DOHH2 (cell line): ENCODE measurements around the gene PIERCE2.

ENCODE experiments used
- H3F3A ChIP-seq: fragments of 200-600 bp; sonication (generic), shearing (Covaris generic); 2 replicates; pipeline ENCODE4 v1.6.0; 2016; ENCODE audit warnings: antibody characterized with exemption, mild to moderate bottlenecking; ENCODE audit not compliant: control insufficient read depth, insufficient read depth
- H3K27ac ChIP-seq: fragments of 200-600 bp; sonication (generic); 2 replicates; pipeline ENCODE4 v1.5.1; 2014; ENCODE audit warnings: low read depth, mild to moderate bottlenecking, low read length, moderate library complexity
- H3K27me3 ChIP-seq: fragments of 200-600 bp; sonication (generic); 2 replicates; pipeline ENCODE4 v1.6.1; 2014; ENCODE audit warnings: mild to moderate bottlenecking, low read length, mixed read lengths; ENCODE audit not compliant: control insufficient read depth
- H3K36me3 ChIP-seq: fragments of 200-600 bp; sonication (generic); 2 replicates; pipeline ENCODE4 v1.6.1; 2014; ENCODE audit warnings: mild to moderate bottlenecking, low read length, moderate library complexity, mixed read lengths; ENCODE audit not compliant: control insufficient read depth
- H3K4me1 ChIP-seq: fragments of 200-600 bp; sonication (generic); 2 replicates; pipeline ENCODE4 v1.6.1; 2014; ENCODE audit warnings: mild to moderate bottlenecking, low read length, mixed read lengths; ENCODE audit not compliant: control insufficient read depth
- H3K4me2 ChIP-seq: fragments of 200-600 bp; sonication (generic); 2 replicates; pipeline ENCODE4 v1.6.0; 2014; ENCODE audit warnings: mild to moderate bottlenecking, low read length, moderate library complexity
- H3K4me3 ChIP-seq: fragments of 200-600 bp; sonication (generic); 2 replicates; pipeline ENCODE4 v1.5.1; 2014; ENCODE audit warnings: mild to moderate bottlenecking, low read length, mixed read lengths
- H3K79me2 ChIP-seq: fragments of 200-600 bp; sonication (generic); 2 replicates; pipeline ENCODE4 v1.6.1; 2014; ENCODE audit warnings: mild to moderate bottlenecking, low read length, mixed read lengths; ENCODE audit not compliant: control insufficient read depth
- H3K9me2 ChIP-seq: fragments of 200-600 bp; sonication (generic); replicated peaks from 2 replicates; pipeline ENCODE4 v1.6.1; 2014; ENCODE audit warnings: mild to moderate bottlenecking, low read length, mixed read lengths; ENCODE audit not compliant: control insufficient read depth
- H3K9me3 ChIP-seq: fragments of 200-600 bp; sonication (generic); 2 replicates; pipeline ENCODE4 v1.6.1; 2014; ENCODE audit warnings: antibody characterized with exemption, low read length, mixed read lengths; ENCODE audit not compliant: control insufficient read depth, insufficient read depth
- H4K20me1 ChIP-seq: fragments of 200-600 bp; sonication (generic); 2 replicates; pipeline ENCODE4 v1.6.0; 2014; ENCODE audit warnings: low read depth, mild to moderate bottlenecking, antibody characterized with exemption, low read length, moderate library complexity; ENCODE audit not compliant: control insufficient read depth, insufficient read depth
- CTCF ChIP-seq: fragments of 200-600 bp; sonication (generic); IDR thresholded peaks from one replicate; pipeline ENCODE4 v1.5.1; 2014; ENCODE audit warnings: antibody characterized with exemption, mild to moderate bottlenecking, low read depth, low read length; ENCODE audit not compliant: poor library complexity, severe bottlenecking
- EZH2phosphoT487 ChIP-seq: fragments of 200-600 bp; sonication (generic); IDR thresholded peaks from 2 replicates; pipeline ENCODE4 v1.6.1; 2017; ENCODE audit warnings: borderline replicate concordance, mild to moderate bottlenecking, antibody characterized with exemption, low read length, moderate library complexity, mixed read lengths

PIERCE2 gene

GRCh38 chr15:55362641-55363040, 45.7 kb upstream of the PIERCE2 start:
- H3K36me3 ChIP-seq: no peaks in the 10 kb centered on the region
- no peaks in the 10 kb centered on the region for H3K4me1 ChIP-seq
- H3K9me3 ChIP-seq: no peaks in the 10 kb centered on the region
- H3K27me3 ChIP-seq: no peaks in the 10 kb centered on the region
- H3K4me3 ChIP-seq: no peak overlapping the region
- H3K9me2 ChIP-seq: no peaks in the 10 kb centered on the region
- H3K4me2 ChIP-seq: no peak overlapping the region
- H4K20me1 ChIP-seq: no peaks in the 10 kb centered on the region
- no peaks in the 10 kb centered on the region for H3K79me2 ChIP-seq
- TF ChIP-seq EZH2phosphoT487: no peak
- no peak for TF ChIP-seq CTCF
- H3K27ac ChIP-seq: no peak overlapping the region
- no peaks in the 10 kb centered on the region for H3F3A ChIP-seq

GRCh38 chr15:55366981-55367380, 41.3 kb upstream of the PIERCE2 start:
- Histone ChIP-seq H3K4me1 (no peaks in the 10 kb centered on the region; the same call in 1 of the 2 replicates), H3K27me3 (no peaks in the 10 kb centered on the region), H3K36me3 (no peaks in the 10 kb centered on the region), H3K9me2 (no peaks in the 10 kb centered on the region), H3K27ac (no peak overlapping the region), H3F3A (no peaks in the 10 kb centered on the region), H3K4me2 (no peak overlapping the region), H3K9me3 (no peaks in the 10 kb centered on the region), H4K20me1 (no peaks in the 10 kb centered on the region), H3K4me3 (no peak overlapping the region), H3K79me2 (no peaks in the 10 kb centered on the region)
- TF ChIP-seq CTCF (no peak), EZH2phosphoT487 (no peak)

GRCh38 chr15:55372701-55373440, 35.4 kb upstream of the PIERCE2 start:
- no peaks in the 10 kb centered on the region for H3F3A ChIP-seq
- TF ChIP-seq CTCF (no peak), EZH2phosphoT487 (no peak)
- H3K4me2 ChIP-seq: peak overlapping the region; percentile 44
- H3K9me3 ChIP-seq: no peaks in the 10 kb centered on the region
- no peaks in the 10 kb centered on the region for H3K27me3 ChIP-seq
- no peaks in the 10 kb centered on the region for H3K79me2 ChIP-seq
- no peaks in the 10 kb centered on the region for H4K20me1 ChIP-seq
- H3K27ac ChIP-seq: no peak overlapping the region
- H3K4me1 ChIP-seq: peaks cover 13% of the 10 kb centered on the region
- H3K4me3 ChIP-seq: no peak overlapping the region
- no peaks in the 10 kb centered on the region for H3K36me3 ChIP-seq
- no peaks in the 10 kb centered on the region for H3K9me2 ChIP-seq
